Epidermal melanocyte (primary cell): ENCODE measurements around the gene OR6K3.
"Not testable (repeated sequence)": the region's sequence is repeated elsewhere in the genome, so short reads cannot be mapped to it uniquely, and the experiment has no call there.

Experiments used
- DNase-seq: peaks from one replicate; pipeline ENCODE4 v3.0.0; 2011; ENCODE audit warnings: low spot score; ENCODE audit not compliant: insufficient read length

The OR6K3 gene

GRCh38 chr1:158720620-158721019 lies at the start of gene OR6K3:
Gene OR6K3 (minus strand): TSS chr1:158720720. CDS start chr1:158718115, 2,605 bp downstream.
- no peak for DNase-seq

GRCh38 chr1:158754420-158754819 lies 33.9 kb upstream of the OR6K3 start, which contains the start of gene OR6K6:
Gene OR6K6 (plus strand): TSS chr1:158754720. CDS start chr1:158754888, 168 bp downstream.
- no peak for DNase-seq

GRCh38 chr1:158752155-158752712 lies 31.7 kb upstream of the OR6K3 start:
- no peak for DNase-seq

- DNase-seq, result no peak
These were observed 15.3 kb upstream of the OR6K3 start for GRCh38 chr1:158735848-158736247.

GRCh38 chr1:158732524-158732923 lies 12.0 kb upstream of the OR6K3 start:
- no peak for DNase-seq

GRCh38 chr1:158731707-158732106 lies 11.2 kb upstream of the OR6K3 start:
- DNase-seq, result no peak

- DNase-seq, result no peak
These were observed 9.9 kb upstream of the OR6K3 start for GRCh38 chr1:158730453-158730852.

- no peak for DNase-seq
These were observed 8.1 kb upstream of the OR6K3 start for GRCh38 chr1:158728510-158729225.

- no peak for DNase-seq
These were observed 3.9 kb upstream of the OR6K3 start for GRCh38 chr1:158724442-158724841.

- no peak for DNase-seq
These were observed 856 bp downstream of the OR6K3 start for GRCh38 chr1:158719664-158720063.

- no peak for DNase-seq
These were observed 3.2 kb downstream of the OR6K3 start for GRCh38 chr1:158717344-158717743.

- no peak for DNase-seq
These were observed 4.2 kb downstream of the OR6K3 start for GRCh38 chr1:158716335-158716734.

GRCh38 chr1:158714754-158715153 lies 5.8 kb downstream of the OR6K3 start:
- no peak for DNase-seq

GRCh38 chr1:158711098-158711497 lies 9.4 kb downstream of the OR6K3 start:
- DNase-seq, result no peak

- DNase-seq, result no peak
These were observed 14.4 kb downstream of the OR6K3 start for GRCh38 chr1:158706096-158706495.

GRCh38 chr1:158700552-158700951 lies 20.0 kb downstream of the OR6K3 start, which contains the start of gene OR6K2:
Gene OR6K2 (minus strand): TSS chr1:158700652. CDS start chr1:158700652, 0 bp downstream.
- no peak for DNase-seq

GRCh38 chr1:158694596-158694995 lies 25.9 kb downstream of the OR6K3 start:
- no peak for DNase-seq

- DNase-seq, result no peak
These were observed 28.2 kb downstream of the OR6K3 start for GRCh38 chr1:158692356-158692755.

- DNase-seq, result no peak
These were observed 28.6 kb downstream of the OR6K3 start for GRCh38 chr1:158691907-158692306.

GRCh38 chr1:158691149-158691548 lies 29.4 kb downstream of the OR6K3 start:
- not testable (repeated sequence) for DNase-seq

GRCh38 chr1:158689875-158690274 lies 30.6 kb downstream of the OR6K3 start:
- no peak for DNase-seq

GRCh38 chr1:158689110-158689509 lies 31.4 kb downstream of the OR6K3 start:
- DNase-seq, result no peak

- not testable (repeated sequence) for DNase-seq
These were observed 32.2 kb downstream of the OR6K3 start for GRCh38 chr1:158688343-158688742.
